HAP-1 (cell line): Measurements from ENCODE around the gene ZDHHC7.
"Not testable (repeated sequence)": the region's sequence is repeated elsewhere in the genome, so short reads cannot be mapped to it uniquely, and the experiment has no call there.

Experiments used
- DNase-seq, 2 experiments: peaks; one replicate each; pipeline ENCODE4 v3.0.0-alpha.2; 2016 to 2020; ENCODE audit warnings: low spot score in 2 of 2
- H3K27me3 ChIP-seq: fragments of 250-450 bp; sonication (Bioruptor Pico); 2 replicates; pipeline ENCODE4 v1.5.1; 2020; ENCODE audit warnings: low read depth, mild to moderate bottlenecking, moderate library complexity
- H3K36me3 ChIP-seq: fragments of 250-450 bp; sonication (Bioruptor Pico); replicated peaks from 2 replicates; pipeline ENCODE4 v1.5.1; 2020; ENCODE audit warnings: mild to moderate bottlenecking
- H3K4me1 ChIP-seq: fragments of 250-450 bp; sonication (Bioruptor Pico); 2 replicates; pipeline ENCODE4 v1.5.1; 2020; ENCODE audit warnings: mild to moderate bottlenecking
- H3K4me3 ChIP-seq: fragments of 250-450 bp; sonication (Bioruptor Pico); 2 replicates; pipeline ENCODE4 v1.5.1; 2020; ENCODE audit warnings: mild to moderate bottlenecking, moderate library complexity
- H3K9me3 ChIP-seq: fragments of 250-450 bp; sonication (Bioruptor Pico); 2 replicates; pipeline ENCODE4 v1.5.1; 2020; ENCODE audit warnings: mild to moderate bottlenecking, moderate library complexity
- in situ Hi-C: fragments of 300-500 bp; cut with MboI; formaldehyde crosslinking; loops from 3 replicates; pipeline ENCODE4 v1.14.3; 2020; ENCODE audit warnings: low sequenced_read_pairs, inconsistent platforms, mixed read lengths

ZDHHC7 gene

DNA sequence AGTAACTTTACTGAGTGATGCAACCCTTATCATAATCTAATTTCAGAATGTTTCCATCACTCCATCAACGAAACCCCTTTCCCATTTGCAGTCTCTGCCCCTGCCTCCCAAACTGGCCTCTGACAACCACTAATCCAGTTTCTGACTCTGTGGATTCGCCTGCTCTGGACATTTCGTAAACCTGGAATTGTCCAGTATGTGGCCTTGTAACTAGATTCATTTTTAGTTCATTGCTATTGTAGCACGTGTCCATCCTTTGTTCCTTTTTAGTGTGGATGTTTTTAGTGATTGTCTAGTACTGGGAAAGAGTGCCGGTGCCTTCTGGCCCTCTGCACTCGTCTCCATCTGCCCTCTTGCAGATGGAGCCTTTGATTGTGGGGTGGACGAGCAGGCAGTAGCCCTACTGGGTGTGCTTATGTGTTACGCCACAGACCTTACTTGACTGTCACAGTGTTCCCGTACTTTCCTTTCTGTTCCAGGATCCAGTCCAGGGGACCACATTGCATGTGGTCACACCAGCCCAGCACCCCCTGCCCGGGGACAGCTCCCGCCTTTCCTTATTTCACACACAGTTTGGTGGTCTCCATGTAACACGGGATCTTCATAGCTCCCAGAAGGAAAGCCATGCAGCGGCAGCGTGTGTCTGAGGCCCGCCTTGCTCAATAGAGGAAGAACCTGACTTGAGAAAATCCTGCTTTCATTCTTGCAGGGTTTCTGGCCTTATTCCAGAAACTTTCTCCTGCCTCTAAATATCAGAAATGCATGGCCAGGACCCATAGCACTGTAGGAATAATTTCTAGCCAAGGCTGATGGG lies 25.1 kb upstream of the ZDHHC7 start:
- H3K4me3 ChIP-seq = no peak overlapping the region
- DNase-seq = no peak

DNA sequence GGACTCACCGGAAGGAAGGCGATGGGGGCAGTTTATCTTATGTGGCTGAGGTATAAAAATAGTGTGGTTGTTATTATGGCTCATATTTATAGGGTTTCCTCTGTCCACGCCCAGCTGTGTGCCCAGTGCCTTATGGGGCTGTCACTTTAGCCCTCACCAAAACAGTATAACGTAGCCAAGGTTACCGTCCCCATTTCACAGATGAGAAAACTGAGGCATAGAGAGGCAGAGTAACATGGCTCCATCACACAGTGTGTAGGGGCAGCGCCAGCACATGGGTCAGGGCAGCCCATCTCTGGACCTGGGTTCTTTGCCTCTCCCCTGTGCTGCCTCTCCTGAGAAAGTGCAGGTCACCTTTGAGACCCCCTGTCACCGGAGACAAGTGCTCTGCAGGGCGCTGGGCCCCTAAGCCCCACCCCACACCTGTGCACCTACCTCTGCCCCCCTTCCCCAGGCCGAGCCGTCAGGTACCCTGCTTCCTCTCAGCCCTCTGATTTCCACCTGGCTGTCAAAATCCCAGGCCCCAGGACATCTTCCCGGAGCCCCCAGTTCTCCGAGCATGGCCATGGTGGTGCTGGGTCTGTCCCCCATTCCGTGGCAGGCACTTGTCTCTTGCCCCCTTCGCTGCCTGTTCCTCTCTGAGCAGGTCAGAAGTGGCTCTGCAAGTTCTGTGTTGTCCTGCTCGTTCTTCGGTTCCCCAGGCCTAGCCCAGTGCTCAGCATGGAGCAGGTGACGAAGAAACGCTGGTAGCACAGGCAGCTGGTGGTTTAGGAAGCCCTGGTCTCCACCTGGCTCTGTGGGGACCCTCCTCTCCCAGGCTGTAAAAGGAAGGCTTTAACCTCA lies 23.5 kb upstream of the ZDHHC7 start:
- in situ Hi-C loops = no loop called here
- Histone ChIP-seq H3K4me1 (peaks cover 16% of the 10 kb centered on the region), H3K9me3 (no peaks in the 10 kb centered on the region), H3K4me3 (no peak overlapping the region), H3K36me3 (no peaks in the 10 kb centered on the region), H3K27me3 (no peaks in the 10 kb centered on the region)
- DNase-seq = no peak

More for the DNA sequence above, 25.1 kb upstream of the ZDHHC7 start:
- H3K36me3 ChIP-seq = no peaks in the 10 kb centered on the region
- H3K9me3 ChIP-seq = no peaks in the 10 kb centered on the region
- in situ Hi-C loops = no loop called here
- peaks cover 11% of the 10 kb centered on the region for H3K4me1 ChIP-seq
- no peaks in the 10 kb centered on the region for H3K27me3 ChIP-seq

DNA sequence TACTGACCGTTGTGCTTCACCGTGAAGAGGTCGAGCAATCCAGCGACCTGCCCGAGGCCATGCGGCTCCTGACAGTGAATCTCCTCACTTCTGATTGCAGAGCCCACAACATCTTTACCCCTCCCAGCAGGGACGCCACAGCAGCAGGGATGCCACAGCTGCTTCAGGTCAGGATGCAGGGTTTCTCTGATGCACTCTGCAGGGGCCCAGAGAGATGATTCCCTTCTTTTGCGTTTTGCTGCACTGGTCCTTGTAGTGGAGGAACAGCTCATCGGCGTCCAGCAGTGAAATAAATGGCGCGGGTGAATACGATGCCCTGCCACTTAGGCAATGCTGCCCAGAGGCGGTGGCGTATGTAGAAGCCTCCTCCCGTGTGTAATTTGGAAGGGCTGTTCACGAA lies 21.8 kb upstream of the ZDHHC7 start:
- in situ Hi-C loops = no loop called here
- no peak for DNase-seq
- no peaks in the 10 kb centered on the region for H3K9me3 ChIP-seq
- no peaks in the 10 kb centered on the region for H3K27me3 ChIP-seq
- H3K4me3 ChIP-seq = no peak overlapping the region
- peaks cover 32% of the 10 kb centered on the region for H3K4me1 ChIP-seq
- no peaks in the 10 kb centered on the region for H3K36me3 ChIP-seq

DNA sequence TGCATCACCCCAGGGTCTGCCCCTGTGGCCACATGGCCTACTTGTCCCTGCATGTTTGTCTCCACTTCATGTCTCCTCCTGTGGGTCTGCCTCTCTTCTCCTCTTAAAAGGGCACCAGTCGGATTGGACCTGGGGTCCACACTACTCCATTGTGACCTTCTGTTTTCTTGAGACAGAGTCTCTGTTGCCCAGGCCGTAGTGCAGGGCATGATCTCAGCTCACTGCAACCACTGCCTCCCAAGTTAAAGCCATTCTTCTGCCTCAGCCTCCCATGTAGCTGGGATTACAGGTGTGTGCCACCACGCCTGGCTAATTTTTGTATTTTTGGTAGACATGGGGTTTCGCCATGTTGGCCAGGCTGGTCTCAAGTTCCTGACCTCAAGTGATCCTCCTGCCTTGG lies 20.9 kb upstream of the ZDHHC7 start:
- H3K4me1 ChIP-seq = peaks cover 27% of the 10 kb centered on the region

DNA sequence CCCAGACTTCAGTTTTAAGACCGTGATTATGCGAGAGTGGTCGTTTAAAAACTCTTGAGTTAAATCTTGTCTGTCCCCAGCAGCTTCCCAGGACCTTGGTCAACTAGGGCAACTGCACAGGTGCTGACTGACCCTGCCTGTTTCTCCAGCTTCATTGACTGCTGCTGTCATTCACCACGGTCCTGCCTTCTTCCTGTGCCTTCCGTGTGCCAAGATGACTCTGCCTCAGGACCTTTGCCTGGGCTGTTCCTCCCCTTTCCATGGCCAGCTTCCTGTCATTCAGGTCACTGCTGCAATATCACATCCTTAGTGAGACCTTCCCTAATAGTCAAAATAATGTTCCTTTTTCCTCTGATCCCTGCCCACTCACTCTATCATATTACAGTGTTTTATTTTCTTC lies 20.1 kb upstream of the ZDHHC7 start:
- Histone ChIP-seq H3K4me3 (no peak overlapping the region), H3K4me1 (peaks cover 21% of the 10 kb centered on the region), H3K9me3 (no peaks in the 10 kb centered on the region), H3K36me3 (no peaks in the 10 kb centered on the region), H3K27me3 (no peaks in the 10 kb centered on the region)
- no peak for DNase-seq
- in situ Hi-C loops = no loop called here

More for the DNA sequence above, 20.9 kb upstream of the ZDHHC7 start:
- DNase-seq, H3K27me3 ChIP-seq, H3K36me3 ChIP-seq, H3K9me3 ChIP-seq, H3K4me3 ChIP-seq, in situ Hi-C loops: not testable (repeated sequence)

DNA sequence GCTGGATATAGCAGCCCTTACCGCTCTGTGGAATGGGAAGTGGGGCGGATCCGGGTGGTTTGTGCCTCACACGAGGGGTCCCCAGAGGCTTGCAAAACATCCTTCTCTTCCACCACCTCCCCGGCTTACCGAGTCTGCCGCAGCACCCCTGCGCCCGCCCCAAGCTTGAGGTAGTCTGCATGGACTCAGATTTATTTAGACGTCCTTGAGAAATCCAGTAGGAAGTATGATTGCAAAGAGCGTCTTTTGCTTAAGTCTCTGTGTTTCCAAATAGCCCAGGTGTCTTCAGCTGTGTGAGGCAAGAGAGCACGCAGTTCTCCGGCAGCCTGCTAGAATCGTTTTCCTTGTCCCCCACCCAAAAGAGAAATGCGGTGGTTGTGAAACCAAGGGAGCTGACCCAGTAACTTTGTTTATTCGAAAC lies 18.7 kb upstream of the ZDHHC7 start:
- no peaks in the 10 kb centered on the region for H3K36me3 ChIP-seq
- DNase-seq = peak in 1 of 2 experiments; percentile 51
- H3K4me1 ChIP-seq = peaks cover 21% of the 10 kb centered on the region
- H3K27me3 ChIP-seq = no peaks in the 10 kb centered on the region
- in situ Hi-C loops = no loop called here
- H3K9me3 ChIP-seq = no peaks in the 10 kb centered on the region
- no peak overlapping the region for H3K4me3 ChIP-seq

DNA sequence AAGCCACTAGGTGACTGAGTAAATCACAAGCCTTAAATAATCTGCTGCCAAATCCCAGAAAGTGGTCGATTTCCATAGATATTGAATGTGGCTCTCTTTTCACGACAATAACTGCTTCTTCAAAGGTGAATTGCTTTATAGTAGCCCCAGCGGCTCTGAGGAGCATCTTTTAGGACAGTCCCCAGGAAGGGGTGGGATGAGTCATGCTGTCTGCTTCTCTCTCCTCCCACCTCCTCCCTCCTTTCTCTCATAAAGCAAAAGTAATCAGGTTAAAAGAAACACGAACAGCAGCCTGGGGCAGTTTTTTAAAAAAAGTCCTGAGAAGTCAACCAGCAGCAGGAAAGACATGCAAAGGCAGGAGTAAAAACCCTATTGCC lies 18.1 kb upstream of the ZDHHC7 start:
- in situ Hi-C loops = no loop called here
- no peak overlapping the region for H3K4me3 ChIP-seq
- DNase-seq = peak; percentile 54 to 60
- peaks cover 21% of the 10 kb centered on the region for H3K4me1 ChIP-seq
- no peaks in the 10 kb centered on the region for H3K36me3 ChIP-seq
- no peaks in the 10 kb centered on the region for H3K9me3 ChIP-seq
- no peaks in the 10 kb centered on the region for H3K27me3 ChIP-seq

DNA sequence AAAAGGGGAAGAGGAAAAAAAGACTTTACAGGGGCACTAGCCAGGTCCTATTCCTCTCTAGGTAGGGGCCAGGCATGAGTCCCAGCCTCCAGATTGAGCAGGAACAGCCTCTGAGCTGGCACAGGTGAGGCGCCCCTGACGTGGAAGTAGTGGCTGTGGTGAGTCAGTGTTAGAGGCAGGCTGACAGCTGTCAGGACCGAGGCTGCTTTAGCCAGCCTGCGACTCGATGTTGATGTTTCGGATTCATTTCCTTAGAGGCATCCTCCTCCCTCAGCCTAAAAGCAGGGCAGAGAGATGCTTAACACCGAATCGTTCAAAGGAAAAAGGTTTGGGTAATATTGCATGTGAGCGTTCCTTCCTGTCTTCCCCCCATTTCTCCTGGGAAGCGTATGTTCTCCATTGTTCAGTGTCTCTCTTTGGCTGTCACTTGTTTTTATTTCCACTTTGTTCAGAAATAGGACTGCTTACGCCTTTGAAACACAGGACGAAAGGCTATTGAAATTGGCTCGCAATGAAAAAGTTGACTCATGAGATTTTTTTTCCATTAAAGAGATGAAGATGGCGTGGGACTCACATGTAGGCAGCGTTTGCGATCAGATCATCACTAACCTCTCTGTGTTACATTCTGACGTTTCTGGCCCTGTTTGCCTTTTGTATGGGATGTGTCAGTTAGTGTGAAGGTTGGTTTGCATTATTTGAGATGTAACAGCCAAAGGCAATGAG lies 17.5 kb upstream of the ZDHHC7 start:
- no peaks in the 10 kb centered on the region for H3K36me3 ChIP-seq
- H3K4me1 ChIP-seq = peaks cover 21% of the 10 kb centered on the region
- DNase-seq = peak in 1 of 2 experiments; percentile 36
- in situ Hi-C loops = no loop called here
- H3K9me3 ChIP-seq = no peaks in the 10 kb centered on the region
- H3K27me3 ChIP-seq = no peaks in the 10 kb centered on the region
- H3K4me3 ChIP-seq = peak overlapping the region; percentile 40

DNA sequence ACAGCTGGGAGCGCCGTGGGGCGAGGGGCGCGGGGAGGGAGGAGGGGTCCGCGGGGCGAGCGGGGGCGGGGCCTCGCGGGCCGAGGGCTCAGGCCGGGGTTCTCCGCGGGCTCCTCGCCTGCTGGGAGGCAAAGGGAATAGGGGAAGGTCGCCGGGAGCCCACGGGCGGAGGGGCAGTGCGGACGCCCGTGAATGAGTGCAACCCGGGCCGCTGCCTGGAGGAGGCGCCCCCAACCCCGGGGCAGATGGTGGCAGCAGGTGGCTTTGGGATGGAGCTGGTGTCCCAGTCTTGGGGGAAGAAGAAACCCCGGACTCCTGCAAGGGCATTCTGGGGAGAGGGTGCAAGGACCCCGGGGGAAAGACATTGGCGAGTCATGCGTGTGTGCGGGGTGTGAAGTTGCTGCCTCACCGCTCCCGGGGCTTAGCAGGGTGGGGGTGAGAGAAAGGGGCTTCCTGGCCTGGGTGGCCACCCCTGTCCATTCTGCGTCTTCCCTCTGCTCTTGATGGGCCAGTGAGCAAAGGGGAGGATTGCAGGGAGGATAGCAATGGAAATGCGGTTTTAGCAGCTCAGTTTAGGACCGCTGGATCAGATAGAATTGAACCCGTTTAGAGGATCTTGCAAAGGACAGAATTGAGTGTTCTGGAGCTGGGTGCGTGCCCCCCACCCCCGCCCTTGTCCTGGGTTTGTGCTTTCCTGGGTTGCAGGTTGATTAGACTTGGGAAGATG lies 16.8 kb upstream of the ZDHHC7 start:
- H3K27me3 ChIP-seq = no peaks in the 10 kb centered on the region
- no peak for DNase-seq
- peaks cover 21% of the 10 kb centered on the region for H3K4me1 ChIP-seq
- no peaks in the 10 kb centered on the region for H3K9me3 ChIP-seq
- in situ Hi-C loops = no loop called here
- H3K4me3 ChIP-seq = peak overlapping the region; percentile 40
- no peaks in the 10 kb centered on the region for H3K36me3 ChIP-seq

DNA sequence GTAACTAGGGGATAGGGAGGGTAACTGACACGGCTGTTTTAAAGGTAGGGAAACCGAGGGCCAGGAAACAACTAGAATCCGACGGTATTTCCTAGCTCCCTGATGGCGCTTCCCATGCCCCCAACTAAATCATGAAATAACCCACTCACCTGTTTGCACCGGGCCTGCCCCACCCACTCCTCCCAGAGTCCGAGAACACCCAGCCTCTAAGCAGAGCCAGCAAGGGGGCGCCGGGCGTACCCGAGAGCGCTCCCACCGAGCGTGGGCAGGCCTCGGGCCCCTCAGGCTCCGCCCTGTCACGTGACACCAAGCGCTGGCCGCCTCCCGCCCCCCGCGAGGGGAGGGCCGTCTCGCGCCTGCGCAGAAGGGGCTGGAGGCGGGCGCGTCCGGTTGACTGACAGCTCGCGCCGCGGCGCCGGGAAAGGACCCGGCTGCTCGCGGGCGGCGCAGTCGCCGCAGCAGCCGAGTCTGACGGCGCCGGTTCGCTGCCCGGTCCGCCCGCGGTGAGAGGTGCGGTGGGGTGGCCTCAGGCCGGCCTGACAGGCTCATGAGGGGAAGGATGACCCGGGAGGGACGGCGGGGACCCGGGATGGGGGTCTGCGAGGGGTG lies 16.1 kb upstream of the ZDHHC7 start, which contains the start of gene KIAA0513:
KIAA0513 (plus strand) TSS at position 447 of the 609 bp plus-strand sequence. CDS start 39,277 bp downstream, outside the sequence.
- no peaks in the 10 kb centered on the region for H3K9me3 ChIP-seq
- H3K4me1 ChIP-seq = peaks cover 21% of the 10 kb centered on the region
- in situ Hi-C loops = no loop called here
- DNase-seq = peak; percentile 85 to 96
- no peaks in the 10 kb centered on the region for H3K36me3 ChIP-seq
- no peaks in the 10 kb centered on the region for H3K27me3 ChIP-seq
- H3K4me3 ChIP-seq = peak within 1 kb of the TSS; percentile 40

DNA sequence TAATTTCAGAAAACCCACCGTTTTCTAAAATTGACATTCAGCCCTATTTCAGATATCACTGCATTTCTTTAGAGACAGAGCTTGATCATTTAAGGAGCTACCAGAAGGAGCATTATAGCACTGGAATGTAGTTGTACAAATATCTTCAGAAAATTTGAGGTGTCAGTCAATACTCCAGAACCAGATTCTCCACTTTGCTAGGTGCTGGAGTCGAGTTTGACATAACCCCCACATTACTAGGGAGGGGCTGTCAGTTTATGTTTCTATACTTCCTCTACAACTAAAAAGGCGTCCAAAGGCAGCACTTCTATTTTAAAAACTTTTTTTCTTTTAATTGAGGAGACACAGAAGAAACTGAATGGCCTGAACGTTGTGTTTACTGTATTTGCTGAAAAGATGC lies 15.4 kb upstream of the ZDHHC7 start:
- no peak for DNase-seq

DNA sequence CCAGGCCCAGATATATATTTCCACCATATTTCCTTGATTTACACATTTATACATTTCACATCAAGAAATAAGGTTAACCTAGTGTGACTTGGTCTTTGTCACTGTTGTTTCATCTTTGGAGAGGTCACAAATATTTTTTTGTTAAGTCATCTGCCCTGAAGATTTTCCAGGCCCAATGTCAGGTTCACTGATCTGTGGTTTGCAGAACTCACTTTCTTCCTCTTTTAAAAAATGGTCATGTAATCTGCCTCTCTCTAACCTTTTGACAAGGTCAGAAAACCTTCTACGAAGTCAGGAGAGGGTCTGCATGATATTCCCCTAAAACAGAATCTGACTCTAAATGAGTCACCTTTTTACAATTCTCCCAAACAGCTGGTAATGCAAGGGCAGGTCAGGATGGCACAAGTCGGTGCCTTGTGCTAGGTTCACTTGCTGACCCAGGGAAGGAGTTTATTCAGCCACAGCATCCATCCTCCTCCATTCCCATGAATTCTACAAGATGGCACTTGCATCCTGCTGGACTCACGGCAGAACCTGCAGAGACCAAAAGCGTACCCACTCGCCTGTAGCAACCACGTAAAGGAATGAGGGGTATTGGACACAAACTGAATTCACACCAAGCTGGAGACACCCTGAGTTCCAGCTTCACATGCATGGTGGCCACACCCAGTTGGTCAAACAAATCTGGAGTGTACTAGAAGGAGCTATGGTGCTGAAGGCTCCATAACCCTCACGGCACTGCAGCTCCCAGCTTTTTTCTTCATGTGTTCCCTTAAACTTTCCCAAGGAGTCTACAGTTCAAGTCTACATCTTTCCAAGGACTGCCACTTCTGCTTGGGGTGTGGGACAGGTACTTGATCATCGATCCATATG lies 14.7 kb upstream of the ZDHHC7 start:
- DNase-seq = no peak
- Histone ChIP-seq H3K9me3 (no peaks in the 10 kb centered on the region), H3K36me3 (no peaks in the 10 kb centered on the region), H3K4me3 (no peak overlapping the region), H3K4me1 (peaks cover 21% of the 10 kb centered on the region), H3K27me3 (no peaks in the 10 kb centered on the region)
- in situ Hi-C loops = no loop called here

More for the DNA sequence above, 15.4 kb upstream of the ZDHHC7 start:
- in situ Hi-C loops = no loop called here
- H3K27me3 ChIP-seq = no peaks in the 10 kb centered on the region
- H3K36me3 ChIP-seq = no peaks in the 10 kb centered on the region
- H3K4me3 ChIP-seq = peak overlapping the region; percentile 40
- H3K9me3 ChIP-seq = no peaks in the 10 kb centered on the region
- peaks cover 21% of the 10 kb centered on the region for H3K4me1 ChIP-seq
